Gastroesophageal sphincter (tissue), 4 donors: ENCODE data around the gene PTPRG. TPM values are rescaled to one million over a fixed set of nuclear protein-coding genes. Genes with fewer than 3 reads are reported as not detected.

Experiments used
- ATAC-seq: fragments of 150-250 bp; one replicate; pipeline ENCODE4 v1.9.1; 2016; ENCODE audit warnings: mild to moderate bottlenecking, moderate library complexity
- H3K27ac ChIP-seq, 4 donors: fragments of 200-600 bp; sonication (generic) in 3 of 4; 1 replicate in 3 of 4; 2 replicates in 1 of 4; pipeline ENCODE4 v1.5.1; 2016 to 2019
- H3K27me3 ChIP-seq: fragments of 200-600 bp; sonication (generic); one replicate; pipeline ENCODE4 v1.5.1; 2019
- H3K36me3 ChIP-seq, 2 donors: fragments of 200-600 bp; sonication (generic); one replicate each; pipeline ENCODE4 v1.5.1; 2019; ENCODE audit warnings: control low read depth in 1 of 2
- H3K4me1 ChIP-seq, 3 donors: fragments of 200-600 bp; sonication (generic); 1 replicate in 2 of 3; 2 replicates in 1 of 3; pipeline ENCODE4 v1.5.1; 2016 to 2019; ENCODE audit warnings: control low read depth in 2 of 3
- H3K4me3 ChIP-seq, 2 donors: fragments of 200-600 bp; sonication (generic); one replicate each; pipeline ENCODE4 v1.5.1; 2019; ENCODE audit warnings: mild to moderate bottlenecking in 1 of 2, moderate library complexity in 1 of 2
- H3K9me3 ChIP-seq, 3 donors: fragments of 200-600 bp; sonication (generic); one replicate each; pipeline ENCODE4 v1.5.1; 2017 to 2019; ENCODE audit warnings: control low read depth in 2 of 3
- CTCF ChIP-seq, 4 experiments: fragments of 200-600 bp in 2 of 4; fragments of 450-650 bp in 2 of 4; sonication (generic) in 1 of 4; IDR thresholded peaks; one replicate each; pipeline ENCODE4 v1.5.1; 2017 to 2019; ENCODE audit warnings: antibody characterized with exemption in 4 of 4, mild to moderate bottlenecking in 2 of 4, moderate library complexity in 2 of 4
- EP300 ChIP-seq: sonication (generic); formaldehyde crosslinking; IDR thresholded peaks from one replicate; pipeline ENCODE4 v1.6.1; 2017; ENCODE audit warnings: antibody characterized with exemption, mild to moderate bottlenecking
- POLR2A ChIP-seq, 2 donors: fragments of 450-650 bp; IDR thresholded peaks; one replicate each; pipeline ENCODE4 v1.6.1; 2017; ENCODE audit warnings: antibody characterized with exemption in 2 of 2, mild to moderate bottlenecking in 2 of 2, moderate library complexity in 1 of 2
- POLR2AphosphoS5 ChIP-seq: sonication (generic); formaldehyde crosslinking; IDR thresholded peaks from one replicate; pipeline ENCODE4 v1.6.1; 2017; ENCODE audit warnings: antibody characterized with exemption
- WGBS, 2 donors: methylation state at CpG; one replicate each; pipeline ENCODE4 v1.1.5; 2018; ENCODE audit warnings: low coverage in 1 of 2; 5-methylcytosine and 5-hydroxymethylcytosine counted together
- total RNA-seq, 4 donors: library from RNA; depleted of rRNA; stranded (reverse); fragments of >200 nt; gene quantifications; one replicate each; pipeline ENCODE4 v1.1.0, GENCODE V29; 2016

The PTPRG gene
- total RNA-seq, 4 donors from 2014 or later, result 48.7 to 81.9 (median 52.8) TPM

DNA sequence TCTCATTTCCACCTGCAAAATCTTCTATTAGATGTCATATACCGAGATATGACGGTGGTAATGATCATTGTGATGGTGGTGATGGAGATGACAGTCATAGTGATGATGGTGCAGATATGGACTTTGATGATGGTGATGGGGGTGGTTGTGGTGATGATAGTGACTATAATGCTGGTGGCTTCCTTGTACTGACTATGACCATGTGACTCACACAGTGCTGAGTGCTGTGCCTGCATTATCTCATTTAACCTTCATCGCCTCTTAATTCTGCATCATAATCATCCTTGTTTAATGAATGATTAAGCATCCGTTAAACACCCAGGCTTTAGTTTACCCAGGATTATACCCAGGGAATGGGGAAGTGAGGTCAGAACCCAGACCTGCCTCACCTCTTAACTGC lies 480.3 kb downstream of the PTPRG start:
- H3K4me1 ChIP-seq, result no peaks in the 10 kb centered on the region
- no peak for ATAC-seq
- WGBS, 2 donors, result 87 to 93% methylated on average over 2 to 3 of the region's 4 CpGs
- no peak overlapping the region for H3K4me3 ChIP-seq
- H3K36me3 ChIP-seq, result no peaks in the 10 kb centered on the region
- no peaks in the 10 kb centered on the region for H3K9me3 ChIP-seq
- no peak overlapping the region for H3K27ac ChIP-seq
- no peaks in the 10 kb centered on the region for H3K27me3 ChIP-seq
- TF ChIP-seq POLR2A (IDR thresholded peaks at IDR 0.05) (no peak), EP300 (no peak), CTCF (IDR thresholded peaks at IDR 0.05) (no peak), POLR2AphosphoS5 (no peak)

- TF ChIP-seq POLR2AphosphoS5, result no peak
- TF ChIP-seq POLR2A (IDR thresholded peaks at IDR 0.05), result no peak
- TF ChIP-seq CTCF (IDR thresholded peaks at IDR 0.05), result no peak
- no peak for TF ChIP-seq EP300
- H3K27me3 ChIP-seq, result no peaks in the 10 kb centered on the region
These were observed 483.6 kb downstream of the PTPRG start for GRCh38 chr3:62044874-62045411.

DNA sequence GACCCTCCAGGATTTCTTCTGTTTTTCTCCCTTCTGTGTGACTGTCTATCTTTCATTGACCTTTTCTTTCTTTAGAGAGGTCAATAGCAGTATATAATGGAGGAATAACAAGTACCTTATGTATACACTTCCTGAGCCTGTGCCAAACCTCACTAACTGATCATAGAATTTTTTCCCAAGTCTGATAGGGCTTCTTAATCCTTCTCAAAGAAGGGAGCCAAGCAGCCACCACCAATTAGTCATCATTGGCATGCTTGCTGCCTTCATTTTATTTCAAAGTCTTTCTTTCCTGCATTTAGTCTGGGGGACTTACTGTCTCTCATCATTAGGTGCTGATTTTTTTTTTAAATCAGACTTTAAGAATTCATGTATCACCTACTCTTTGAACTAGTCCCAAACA lies 485.0 kb downstream of the PTPRG start:
- no peaks in the 10 kb centered on the region for H3K27me3 ChIP-seq
- no peaks in the 10 kb centered on the region for H3K36me3 ChIP-seq
- H3K4me3 ChIP-seq, result no peak overlapping the region
- no peak for ATAC-seq
- no peaks in the 10 kb centered on the region for H3K4me1 ChIP-seq
- H3K9me3 ChIP-seq, result no peaks in the 10 kb centered on the region
- H3K27ac ChIP-seq, result no peak overlapping the region
- no peak for TF ChIP-seq POLR2AphosphoS5
- no peak for TF ChIP-seq CTCF (IDR thresholded peaks at IDR 0.05)
- no peak for TF ChIP-seq EP300
- no peak for TF ChIP-seq POLR2A (IDR thresholded peaks at IDR 0.05)

More at GRCh38 chr3:62044874-62045411, 483.6 kb downstream of the PTPRG start:
- H3K4me3 ChIP-seq, result no peak overlapping the region
- no peak for ATAC-seq
- no peaks in the 10 kb centered on the region for H3K4me1 ChIP-seq
- H3K9me3 ChIP-seq, result no peaks in the 10 kb centered on the region
- 85 to 88% methylated on average over 3 to 5 of the region's 5 CpGs for WGBS, 2 donors
- H3K36me3 ChIP-seq, result no peaks in the 10 kb centered on the region
- no peak overlapping the region for H3K27ac ChIP-seq

DNA sequence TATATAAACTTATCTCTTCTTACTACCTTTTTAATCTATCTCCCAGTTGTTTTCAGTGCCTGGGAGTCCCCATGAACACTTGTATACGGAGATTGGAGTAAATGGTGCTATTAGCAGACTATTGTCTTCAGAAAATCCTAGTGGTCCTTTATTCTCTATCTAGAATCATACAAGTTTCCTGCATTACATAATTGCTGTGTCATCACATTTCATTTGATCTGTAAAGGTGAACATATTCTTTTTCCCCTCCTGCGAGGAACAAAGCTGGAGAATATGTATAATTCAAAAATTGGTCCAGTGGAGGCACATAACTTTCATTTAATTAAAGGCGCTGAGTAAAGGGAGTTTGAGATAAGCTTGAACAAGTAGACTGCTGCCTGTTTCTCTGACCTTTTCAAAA lies 487.2 kb downstream of the PTPRG start:
- Histone ChIP-seq H3K27me3 (no peaks in the 10 kb centered on the region), H3K4me3 (no peak overlapping the region), H3K9me3 (no peaks in the 10 kb centered on the region), H3K36me3 (no peaks in the 10 kb centered on the region), H3K27ac (no peak overlapping the region), H3K4me1 (no peaks in the 10 kb centered on the region)
- 87 to 96% methylated on average over 2 to 3 of the region's 3 CpGs for WGBS, 2 donors
- no peak for TF ChIP-seq CTCF (IDR thresholded peaks at IDR 0.05)
- TF ChIP-seq EP300, result no peak
- no peak for TF ChIP-seq POLR2A (IDR thresholded peaks at IDR 0.05)
- TF ChIP-seq POLR2AphosphoS5, result no peak
- ATAC-seq, result no peak

GRCh38 chr3:62049033-62049432 lies 487.7 kb downstream of the PTPRG start:
- Histone ChIP-seq H3K9me3 (no peaks in the 10 kb centered on the region), H3K4me3 (no peak overlapping the region), H3K27ac (no peak overlapping the region), H3K4me1 (no peaks in the 10 kb centered on the region), H3K36me3 (no peaks in the 10 kb centered on the region), H3K27me3 (no peaks in the 10 kb centered on the region)
- no peak for TF ChIP-seq POLR2AphosphoS5
- TF ChIP-seq POLR2A (IDR thresholded peaks at IDR 0.05), result no peak
- TF ChIP-seq CTCF (IDR thresholded peaks at IDR 0.05), result no peak
- TF ChIP-seq EP300, result no peak
- WGBS, 2 donors, result 75 to 100% methylated on average over 4 to 6 of the region's 6 CpGs
- ATAC-seq, result no peak
